Forelimb muscle (tissue), 1 donor: ENCODE data around the gene KCNK4. TPM values are rescaled to one million over a fixed set of nuclear protein-coding genes. Genes with fewer than 3 reads are reported as not detected.

ENCODE experiments used
- DNase-seq: peaks from one replicate; pipeline ENCODE4 v3.0.0-alpha.2; 2013; ENCODE audit warnings: low read depth
- polyA plus RNA-seq: library from polyadenylated mRNA; unstranded; fragments of 120-200 nt; gene quantifications from one replicate; pipeline ENCODE4 v1.2.1, GENCODE V29; 2013; ENCODE audit not compliant: insufficient read length

The KCNK4 gene
- polyA plus RNA-seq, 1 donor: not detected

- DNase-seq: no peak
Observed at GRCh38 chr11:64347193-64347867, 56.2 kb downstream of the KCNK4 start.

GRCh38 chr11:64348383-64349024, 57.4 kb downstream of the KCNK4 start:
- DNase-seq: no peak

GRCh38 chr11:64349025-64349387, 57.9 kb downstream of the KCNK4 start:
- DNase-seq: no peak

- no peak for DNase-seq
Observed at GRCh38 chr11:64349404-64349803, 58.3 kb downstream of the KCNK4 start.

Other genes starting within 250 kb of the KCNK4 start
- gene MACROD1, start 125.2 kb upstream of the KCNK4 start, polyA plus RNA-seq: 68.0 TPM
- gene STIP1, start 105.1 kb upstream of the KCNK4 start, polyA plus RNA-seq: 137 TPM
- 7.4 TPM for gene FERMT3, start 84.6 kb upstream of the KCNK4 start, polyA plus RNA-seq
- gene TRPT1, start 65.1 kb upstream of the KCNK4 start, polyA plus RNA-seq: 69.1 TPM
- 19.8 TPM for gene NUDT22, start 65.0 kb upstream of the KCNK4 start, polyA plus RNA-seq
- gene DNAJC4, start 60.8 kb upstream of the KCNK4 start, polyA plus RNA-seq: 65.1 TPM
- 94.3 TPM for gene VEGFB, start 56.7 kb upstream of the KCNK4 start, polyA plus RNA-seq
- gene FKBP2, start 50.2 kb upstream of the KCNK4 start, polyA plus RNA-seq: 43.2 TPM
- 192 TPM for gene PPP1R14B, start 44.4 kb upstream of the KCNK4 start, polyA plus RNA-seq
- 9.7 TPM for gene PLCB3, start 39.8 kb upstream of the KCNK4 start, polyA plus RNA-seq
- 27.5 TPM for gene BAD, start 6.6 kb upstream of the KCNK4 start, polyA plus RNA-seq
- 22.0 TPM for gene GPR137, start 5.5 kb upstream of the KCNK4 start, polyA plus RNA-seq
- gene CATSPERZ, start 9.1 kb downstream of the KCNK4 start, polyA plus RNA-seq: not detected
- gene ESRRA, start 14.2 kb downstream of the KCNK4 start, polyA plus RNA-seq: 35.5 TPM
- 154 TPM for gene TRMT112, start 26.3 kb downstream of the KCNK4 start, polyA plus RNA-seq
- 133 TPM for gene PRDX5, start 26.8 kb downstream of the KCNK4 start, polyA plus RNA-seq
- 3.9 TPM for gene CCDC88B, start 48.9 kb downstream of the KCNK4 start, polyA plus RNA-seq
- gene RPS6KA4, start 67.9 kb downstream of the KCNK4 start, polyA plus RNA-seq: 12.3 TPM